G401.6 (cell line): ENCODE measurements around the gene TFAP2D.

Experiments
- FAIRE-seq: peaks from 2 replicates; lab custom pipeline; 2012; peaks lifted over from hg19 to GRCh38; lab: Jason Lieb, UNC

The TFAP2D gene

DNA sequence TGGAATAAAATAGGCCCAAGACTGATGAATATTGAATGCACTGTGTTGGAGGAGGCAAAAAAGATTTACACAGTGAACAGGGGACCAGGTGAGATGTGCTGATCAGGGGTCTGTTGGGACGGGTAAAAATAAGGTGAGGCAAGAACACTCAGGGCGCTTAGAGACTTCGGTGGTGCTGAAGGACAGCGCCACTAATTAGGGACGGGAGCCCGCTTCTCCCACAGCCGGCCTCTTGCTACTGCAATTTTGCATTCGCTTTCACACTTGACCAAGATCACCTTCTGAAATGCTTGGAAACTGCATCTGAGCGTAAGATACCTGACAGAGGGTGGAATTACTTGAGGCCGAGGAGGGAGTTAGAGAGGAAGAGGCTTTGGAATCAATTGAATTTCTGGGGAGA is 7.3 kb downstream of the TFAP2D start:
- FAIRE-seq: no peak

DNA sequence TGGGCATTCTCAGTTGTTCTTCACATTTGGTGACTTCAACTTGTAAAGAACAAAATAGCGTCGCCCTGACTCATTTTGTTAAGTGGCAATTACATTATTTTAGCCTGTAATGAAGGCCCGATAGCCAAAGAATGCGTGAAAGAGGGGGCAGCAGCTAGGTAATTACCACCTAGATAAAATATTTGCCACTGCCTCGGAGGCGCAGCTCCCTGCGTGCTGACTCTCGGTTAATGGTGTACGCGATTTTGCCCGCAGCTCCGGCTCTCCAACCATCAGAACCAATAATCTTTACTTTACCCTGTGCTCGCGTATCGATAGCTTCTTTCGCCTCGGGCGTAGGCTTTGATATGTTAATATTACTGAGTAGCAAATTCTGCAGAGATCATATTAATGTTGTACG is 8.7 kb downstream of the TFAP2D start:
- no peak for FAIRE-seq

DNA sequence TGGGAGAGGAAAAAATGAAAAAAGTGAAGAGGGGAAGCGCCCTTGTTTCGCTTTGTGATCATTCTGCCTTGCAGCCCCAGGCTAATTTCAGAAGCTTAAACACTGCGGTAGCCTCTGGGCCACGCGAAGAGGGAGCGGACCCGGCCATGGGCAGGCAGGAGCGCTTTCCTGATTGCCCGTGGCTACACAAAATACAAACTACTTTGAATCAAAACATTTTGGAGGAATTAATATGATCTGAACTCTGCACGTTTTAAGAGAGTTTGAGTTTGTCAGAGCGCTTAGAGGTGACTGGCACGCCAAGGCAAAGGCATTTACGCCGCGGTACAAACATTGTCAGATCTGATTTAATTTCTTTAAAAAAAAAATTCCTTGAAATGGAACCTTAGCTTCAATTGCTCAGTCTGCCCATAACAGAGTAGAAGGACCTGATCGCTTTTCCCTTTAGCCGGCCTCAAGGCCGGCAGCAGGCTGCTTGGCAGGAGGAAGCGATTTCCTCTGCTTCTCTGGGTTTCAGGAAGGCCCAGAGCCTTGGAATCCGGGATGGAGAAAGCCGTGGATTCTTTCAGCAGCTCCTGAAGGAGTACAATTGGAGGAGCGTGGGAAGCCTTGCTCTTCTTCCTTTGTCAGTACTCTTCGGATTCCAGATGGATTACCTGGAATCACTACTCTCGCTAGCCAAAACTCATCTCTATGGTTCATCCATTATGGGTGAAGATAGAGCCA is 9.7 kb downstream of the TFAP2D start:
- FAIRE-seq: no peak

DNA sequence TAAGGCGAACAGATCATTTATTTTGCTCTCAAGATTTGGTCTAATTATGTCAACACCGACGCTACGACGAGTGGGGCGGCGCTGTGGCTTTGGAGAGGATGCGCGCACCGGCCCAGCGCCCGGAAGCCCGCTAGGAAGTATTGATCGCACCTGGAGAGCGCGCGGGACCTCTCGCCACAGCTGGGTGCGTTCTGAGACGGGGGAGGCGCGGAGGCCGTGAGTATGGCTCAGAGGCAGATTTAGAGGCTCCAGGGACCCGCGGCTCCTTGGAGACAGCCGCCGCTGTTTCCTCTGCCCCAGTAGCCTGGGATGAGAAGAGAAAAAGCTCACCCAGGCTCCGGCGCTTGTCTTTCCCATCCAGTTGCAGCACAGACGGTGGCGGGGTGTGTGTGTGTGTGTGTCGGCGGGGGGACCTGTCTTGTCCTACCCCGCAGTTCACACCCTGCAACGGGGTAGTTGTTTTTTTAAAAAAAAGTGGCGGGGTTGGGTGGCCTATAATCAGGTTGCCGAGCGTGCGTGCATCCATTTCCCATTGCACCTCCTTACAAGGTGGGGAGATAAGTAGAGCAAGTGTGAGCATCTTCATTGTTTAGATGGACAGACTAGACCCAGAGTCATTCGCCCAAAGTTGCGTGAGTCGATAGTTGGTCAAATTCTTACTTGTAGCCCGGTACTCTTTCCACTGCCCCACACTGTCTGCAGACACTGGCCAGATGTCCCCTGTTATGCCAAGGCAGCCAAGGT is 11.2 kb downstream of the TFAP2D start:
- no peak for FAIRE-seq

DNA sequence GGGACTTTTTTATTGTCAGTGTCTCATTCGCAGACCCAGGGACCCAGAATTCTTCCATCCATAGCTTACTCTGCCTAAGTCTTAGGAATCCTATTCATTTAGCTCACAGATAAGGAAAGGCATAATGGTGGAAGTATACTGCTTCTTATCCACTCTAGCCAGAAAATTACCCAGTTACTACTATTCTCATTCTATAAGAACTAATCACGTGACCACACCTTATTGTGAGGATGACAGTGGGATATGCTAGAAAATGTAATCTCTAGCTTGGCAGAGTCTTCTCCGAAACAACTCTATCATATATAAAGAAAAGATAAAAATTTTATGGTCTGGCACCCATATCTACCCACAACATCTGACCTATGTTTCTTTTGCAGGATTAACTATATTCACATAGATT is 21.2 kb downstream of the TFAP2D start:
- FAIRE-seq: no peak

DNA sequence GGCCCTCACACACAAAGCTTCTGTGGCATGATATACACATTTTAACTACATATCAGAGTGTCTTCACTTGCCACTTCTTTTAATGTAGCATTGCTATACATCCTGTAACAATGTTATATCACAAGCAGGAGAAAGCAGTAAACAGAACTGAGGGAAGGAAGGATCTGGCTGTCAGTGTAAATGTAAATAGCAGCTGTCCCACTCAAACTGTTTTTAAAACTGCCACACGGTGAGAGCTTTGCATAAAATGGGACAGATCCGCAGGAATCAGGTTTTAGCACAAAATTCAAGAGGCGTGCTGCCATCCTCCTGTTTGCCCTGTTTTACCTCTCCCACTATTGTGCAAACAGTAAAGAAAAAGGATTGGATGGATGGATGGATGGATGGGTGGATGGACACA is 28.8 kb downstream of the TFAP2D start:
- no peak for FAIRE-seq

DNA sequence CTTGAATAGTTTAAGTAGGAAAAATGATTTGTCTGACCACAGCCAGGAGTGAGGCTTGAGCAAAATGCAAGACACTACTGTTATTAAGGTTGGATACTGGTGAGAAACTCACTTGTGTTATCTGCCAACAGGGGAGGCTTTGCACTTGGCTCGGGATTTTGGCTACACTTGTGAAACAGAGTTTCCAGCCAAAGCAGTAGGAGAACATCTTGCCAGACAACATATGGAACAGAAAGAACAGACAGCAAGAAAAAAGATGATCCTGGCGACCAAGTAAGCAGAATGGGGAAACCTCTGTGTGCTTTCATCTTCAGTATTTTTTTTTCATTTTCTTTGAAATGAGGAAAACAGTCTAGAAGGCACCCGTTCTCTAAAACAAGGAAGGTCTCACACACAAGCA is 31.6 kb downstream of the TFAP2D start:
- no peak for FAIRE-seq

DNA sequence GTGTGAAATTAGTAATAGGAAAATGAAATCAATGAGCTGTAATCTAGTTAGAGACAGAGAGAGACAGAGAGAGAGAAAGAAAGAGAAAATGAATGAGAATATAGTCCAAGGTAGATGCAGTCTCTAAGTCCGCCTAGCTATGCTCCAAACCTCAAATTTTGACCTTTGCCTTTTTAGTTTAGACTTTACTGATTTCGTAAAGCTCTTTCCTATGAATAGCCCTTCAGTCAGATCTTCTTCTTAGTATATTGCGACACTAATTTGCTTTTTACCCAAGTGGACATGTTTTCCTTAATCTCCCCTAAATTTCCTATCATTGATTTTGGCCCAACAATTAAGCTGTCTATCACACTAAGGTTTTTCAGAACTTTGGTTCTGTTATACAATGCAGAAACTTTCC is 49.5 kb downstream of the TFAP2D start:
- no peak for FAIRE-seq

DNA sequence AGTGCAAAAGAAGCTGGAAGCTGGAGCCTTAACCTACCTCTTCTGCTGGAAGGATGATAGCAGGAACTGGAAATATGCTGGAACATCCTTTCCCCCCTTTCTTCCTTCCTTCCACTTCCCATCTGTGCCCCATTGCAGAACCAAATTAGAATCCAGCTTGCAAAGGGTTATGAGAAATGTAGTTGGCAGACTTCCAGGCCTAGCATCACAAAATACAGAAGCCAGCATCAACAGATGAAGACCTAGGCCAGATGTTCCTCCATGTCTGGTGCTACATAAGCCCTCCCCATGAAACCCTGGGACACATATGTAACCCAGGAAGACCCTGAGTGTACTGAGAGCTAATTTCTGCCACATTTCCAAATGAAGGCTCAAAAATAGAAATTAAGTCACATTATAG is 65.4 kb downstream of the TFAP2D start:
- FAIRE-seq: no peak

DNA sequence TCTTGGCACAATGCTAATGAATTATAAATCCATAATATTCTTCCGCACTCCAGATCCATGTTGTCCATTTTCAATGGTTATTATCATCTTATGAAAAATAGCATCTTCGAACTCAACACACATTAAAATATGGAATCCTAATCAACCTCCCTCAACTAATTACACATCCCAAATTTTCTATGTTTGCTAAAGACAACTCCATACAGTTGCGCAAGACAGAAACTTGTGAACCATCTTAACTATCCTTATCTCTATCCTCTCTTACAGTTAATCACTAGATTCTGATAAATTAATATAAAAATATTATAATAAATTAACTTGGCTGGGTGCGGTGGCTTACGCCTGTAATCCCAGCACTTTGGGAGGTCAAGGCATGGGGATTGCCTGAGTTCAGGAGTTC is 67.1 kb downstream of the TFAP2D start:
- FAIRE-seq: no peak

DNA sequence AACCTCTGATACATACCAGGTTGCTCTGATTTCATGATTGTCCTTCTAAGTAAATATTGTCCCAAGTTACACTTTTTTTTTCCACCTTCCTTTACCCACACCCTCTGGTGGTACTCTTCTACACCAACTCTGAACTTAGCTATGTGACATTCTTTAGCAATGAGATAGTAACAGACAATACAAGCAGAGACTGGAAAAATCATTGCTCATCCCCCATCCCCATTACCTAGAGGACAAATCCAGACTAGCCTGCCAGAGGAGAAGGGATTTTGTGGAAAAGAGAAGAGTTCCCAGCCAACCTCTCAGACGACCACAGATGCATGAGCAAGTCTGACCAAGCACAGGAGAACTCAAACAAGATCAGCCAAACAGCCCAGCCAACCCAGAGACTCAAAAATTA is 72.6 kb downstream of the TFAP2D start:
- FAIRE-seq: no peak

DNA sequence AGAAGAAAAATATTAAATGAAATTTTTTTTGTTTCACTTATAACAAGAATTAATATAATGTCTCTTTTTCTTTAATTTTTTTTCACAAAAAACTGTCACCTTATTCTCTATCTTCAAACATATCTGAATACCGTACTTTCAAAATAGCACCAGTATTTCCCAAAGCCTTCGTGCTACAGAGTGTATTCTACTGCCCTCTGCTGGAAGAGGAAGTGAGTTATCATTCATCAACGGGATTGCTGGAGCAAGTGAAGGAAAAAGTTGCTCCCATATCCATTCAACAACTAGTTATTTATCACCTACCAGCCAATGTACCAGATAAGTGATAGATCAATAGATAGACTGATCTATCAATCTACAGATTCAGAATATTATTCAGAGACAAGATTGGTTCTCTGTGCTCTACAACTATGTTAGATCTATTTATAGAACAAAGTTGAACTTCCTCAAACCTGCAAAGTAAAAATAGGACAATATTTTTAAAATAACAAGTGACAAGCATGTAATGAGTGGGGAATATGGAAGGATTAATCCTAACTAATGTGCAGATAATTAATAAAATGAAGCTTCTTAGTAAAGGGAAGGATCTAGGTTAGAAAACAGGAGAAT is 78.7 kb downstream of the TFAP2D start:
- peak; percentile 93 for FAIRE-seq

DNA sequence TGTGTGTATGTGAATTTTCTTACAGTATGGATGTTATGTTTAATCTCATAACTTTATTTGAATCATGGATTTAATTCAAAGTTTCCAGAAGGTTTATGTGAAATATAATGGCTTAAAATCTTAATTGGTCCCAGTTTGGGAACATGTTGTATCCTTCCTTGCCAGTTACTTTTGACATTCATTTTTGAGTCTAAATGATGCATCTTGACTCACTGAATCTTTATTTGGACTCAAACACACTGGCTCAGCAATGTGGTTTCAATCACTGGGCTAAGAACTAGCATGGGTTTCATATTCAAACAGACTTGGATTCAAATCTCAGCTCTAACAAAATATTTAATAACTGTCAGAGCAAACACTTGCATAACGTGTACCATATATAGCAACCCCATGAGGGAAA is 79.4 kb downstream of the TFAP2D start:
- FAIRE-seq: no peak

DNA sequence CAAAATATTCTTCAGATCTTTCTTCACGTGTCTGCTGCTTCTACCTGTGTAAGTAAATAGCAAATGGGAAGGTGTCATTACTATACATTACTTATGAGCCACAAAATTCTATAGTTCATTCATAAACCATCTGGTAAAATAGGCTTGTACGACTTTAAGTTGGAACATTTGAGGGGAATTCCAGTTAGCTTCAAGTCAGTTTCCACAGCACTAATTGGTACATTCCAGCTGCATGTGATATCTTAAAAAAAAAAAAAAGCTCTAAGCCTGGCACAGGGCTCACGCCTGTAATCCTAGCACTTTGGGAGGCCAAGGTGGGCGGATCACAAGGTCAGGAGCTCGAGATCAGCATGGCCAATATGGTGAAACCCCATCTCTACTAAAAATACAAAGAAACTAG is 82.2 kb downstream of the TFAP2D start:
- no peak for FAIRE-seq

DNA sequence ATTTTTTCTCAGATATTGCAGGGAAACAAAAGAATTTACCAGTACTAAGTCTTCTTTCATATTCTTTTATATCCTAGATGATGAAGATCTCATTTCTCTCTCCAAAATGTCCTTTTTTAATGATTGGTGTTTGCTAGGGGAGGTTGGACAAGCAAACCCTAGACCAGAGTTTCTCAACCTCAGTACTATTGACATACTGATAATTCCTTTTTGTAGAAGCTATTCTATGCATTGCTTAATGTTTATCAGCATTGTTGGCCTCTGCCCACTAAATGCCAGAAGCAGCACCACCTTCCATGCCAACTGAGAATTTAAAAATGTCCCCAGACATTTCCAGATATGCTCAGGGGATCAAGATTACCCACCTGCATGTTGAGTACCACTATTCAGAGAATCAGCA is 91.0 kb downstream of the TFAP2D start:
- no peak for FAIRE-seq

DNA sequence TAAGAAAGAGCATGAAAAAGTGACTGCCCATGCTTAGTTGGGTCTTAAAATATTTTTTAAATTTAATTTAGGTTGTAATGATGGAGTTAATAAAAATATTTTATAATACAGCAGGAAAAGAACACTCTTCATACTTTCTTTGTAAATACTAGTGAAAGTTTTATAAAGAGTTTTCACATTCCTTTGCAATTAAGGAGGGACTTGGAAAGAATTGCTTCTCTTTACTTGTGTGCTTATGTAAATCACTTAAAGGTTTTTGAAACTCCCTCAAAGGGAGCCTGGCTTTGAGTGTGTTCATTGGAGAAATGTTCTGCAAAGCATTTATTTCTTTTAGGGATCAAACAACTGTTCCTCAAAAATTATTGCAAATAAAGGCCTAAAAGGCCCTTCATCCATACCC is 93.7 kb downstream of the TFAP2D start:
- FAIRE-seq: no peak

DNA sequence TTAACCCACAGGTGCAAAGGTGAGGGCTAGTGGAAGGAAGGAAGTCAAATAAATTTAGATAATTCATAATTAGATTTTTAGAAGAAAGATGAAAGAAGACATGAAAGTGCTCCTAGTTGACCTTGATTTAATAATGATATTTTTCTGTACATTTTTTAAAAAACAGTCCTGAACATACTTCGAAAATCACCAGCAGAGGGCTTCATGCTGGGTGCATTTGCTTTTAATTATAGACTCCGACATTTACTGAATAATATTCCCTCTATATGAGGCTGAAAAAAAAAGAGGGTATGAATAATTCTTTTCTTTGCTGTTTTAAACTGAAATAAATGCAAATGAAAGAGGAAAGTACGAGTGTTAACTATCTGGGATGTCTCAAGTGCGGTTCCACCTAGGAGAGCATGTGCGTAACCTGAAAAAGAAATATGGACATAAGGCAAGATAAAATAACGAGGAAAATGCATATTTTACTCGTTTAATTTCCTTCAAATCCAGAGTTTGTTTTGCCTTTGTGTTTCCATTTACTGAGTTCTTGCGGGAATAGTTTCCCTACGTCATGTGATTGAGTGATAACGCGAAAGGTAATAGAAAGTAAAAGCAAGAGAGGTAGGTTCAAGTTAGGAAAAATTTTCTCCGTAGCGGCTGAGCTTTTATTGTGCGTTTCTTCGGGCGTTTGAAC is 102.2 kb downstream of the TFAP2D start:
- no peak for FAIRE-seq

DNA sequence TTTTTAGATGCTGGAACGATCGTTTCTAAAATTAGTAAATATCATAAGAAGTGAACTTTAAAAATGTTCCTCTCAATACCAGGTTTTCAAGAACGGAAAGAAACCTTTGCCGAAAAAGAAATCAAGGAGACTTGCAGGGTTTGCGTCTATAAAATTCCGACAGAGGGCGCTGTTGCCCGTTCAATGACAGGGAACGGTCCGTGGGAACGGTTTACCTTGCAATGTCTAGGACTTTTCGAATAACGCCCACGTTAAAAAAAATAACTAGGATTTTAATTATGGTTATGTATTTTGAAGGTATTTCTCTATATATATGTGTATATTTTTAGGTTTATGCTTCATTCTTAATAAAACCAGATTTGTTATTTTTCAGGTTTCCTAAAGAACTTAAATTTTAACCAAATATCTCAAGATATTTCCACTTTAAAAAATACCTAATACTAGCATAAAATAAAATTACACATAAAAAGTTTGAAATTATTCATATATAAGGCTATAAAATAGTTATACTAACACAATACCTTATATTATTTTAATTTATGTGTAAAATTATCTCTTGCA is 102.9 kb downstream of the TFAP2D start:
- FAIRE-seq: peak; percentile 97

DNA sequence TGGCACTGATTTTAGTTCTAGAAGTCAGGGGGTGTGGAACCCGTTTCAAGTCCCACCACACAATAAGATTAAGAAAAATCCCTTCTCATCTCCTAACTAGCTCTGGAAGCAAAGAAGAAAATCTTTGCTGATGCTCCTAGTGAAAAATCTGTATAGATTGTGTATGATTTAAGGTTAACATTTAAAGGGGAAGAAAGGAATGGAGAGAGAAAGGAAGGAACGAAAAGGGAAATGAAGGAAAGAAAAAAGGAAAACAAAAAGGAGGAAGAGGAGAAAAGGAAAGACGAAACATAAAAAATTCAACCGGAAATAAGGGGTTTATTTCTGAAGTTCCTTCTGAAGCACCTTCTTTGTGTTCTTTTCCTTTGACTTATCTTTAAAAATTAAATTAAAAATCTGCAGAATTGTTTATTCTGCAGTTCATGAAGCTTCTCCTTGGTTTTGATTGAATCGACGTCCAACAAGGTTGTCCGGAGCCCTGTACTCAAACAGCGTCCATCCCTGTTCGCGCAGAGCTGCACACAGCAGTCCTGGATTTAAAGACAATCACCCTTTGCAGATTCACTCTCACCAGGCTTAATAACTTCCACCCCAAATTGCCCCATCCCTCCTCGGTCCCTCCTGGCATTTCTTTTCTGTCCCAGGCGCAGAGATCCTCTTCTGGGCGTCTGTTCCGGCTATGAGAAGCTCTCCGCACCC is 103.8 kb downstream of the TFAP2D start:
- FAIRE-seq: no peak

DNA sequence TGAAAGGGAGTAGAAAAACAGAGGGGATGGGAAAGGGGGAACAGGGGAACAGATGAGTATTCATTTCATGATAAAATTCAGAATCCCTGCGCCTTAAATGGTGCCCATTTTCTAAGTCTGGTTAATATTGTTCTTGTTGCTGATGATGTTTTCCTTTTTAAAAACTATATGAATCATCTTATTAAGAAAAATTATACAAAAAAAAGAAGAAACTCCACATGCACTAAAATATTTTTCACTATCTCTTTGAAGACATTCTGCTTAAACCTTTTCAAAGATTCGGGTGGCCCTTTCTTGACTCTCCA is 104.3 kb downstream of the TFAP2D start:
- FAIRE-seq: no peak

DNA sequence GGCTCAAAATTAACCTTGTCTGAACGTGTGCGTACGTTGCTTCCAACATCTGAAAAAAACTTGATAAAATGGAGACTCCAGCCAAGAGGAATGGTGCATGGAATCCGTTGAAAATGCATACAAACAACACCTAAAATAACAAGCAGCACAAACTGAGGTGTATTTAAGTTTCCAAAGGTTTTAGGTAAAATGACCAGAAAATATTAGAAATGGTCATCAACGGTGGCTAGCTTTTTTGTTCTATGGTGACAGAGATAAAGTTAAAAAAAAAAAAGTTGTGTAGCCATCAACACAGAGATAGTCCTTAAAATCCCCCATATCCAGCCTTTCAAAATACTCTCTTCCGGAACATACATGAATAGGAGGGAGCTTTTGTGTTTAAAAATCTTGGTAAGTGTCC is 104.7 kb downstream of the TFAP2D start:
- FAIRE-seq: no peak

DNA sequence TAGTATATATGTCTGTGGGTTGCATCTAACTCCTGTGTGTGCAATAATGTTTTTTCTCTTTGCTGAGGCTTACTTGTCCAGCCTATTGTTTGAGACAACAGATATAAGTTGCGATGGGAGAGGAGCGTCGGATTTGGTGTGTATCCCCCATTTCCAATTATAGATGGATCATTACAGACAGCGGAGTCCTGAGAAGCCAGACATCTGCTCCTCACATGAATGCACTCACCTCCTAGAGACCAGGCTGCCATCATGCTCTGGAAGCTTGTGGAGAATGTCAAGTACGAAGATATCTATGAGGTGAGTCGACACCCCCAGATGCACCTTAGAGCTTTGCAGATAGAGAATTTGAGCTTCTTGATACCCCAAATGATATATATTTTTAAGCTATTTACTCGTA is 105.3 kb downstream of the TFAP2D start, which contains the start of gene TFAP2B:
Gene TFAP2B, plus strand, starts transcription at position 199 of the 400 bp plus-strand sequence. Its CDS starts 21 bp downstream, at position 220.
- no peak for FAIRE-seq
